Uterus (tissue), 2 donors: ENCODE results near the gene PYGB.

Experiments
- CTCF ChIP-seq, 4 experiments: fragments of 200-600 bp in 2 of 4; fragments of 450-650 bp in 2 of 4; sonication (generic) in 2 of 4; IDR thresholded peaks; one replicate each; pipeline ENCODE4 v1.5.1; 2016 to 2019; ENCODE audit warnings: antibody characterized with exemption in 4 of 4, mild to moderate bottlenecking in 2 of 4, moderate library complexity in 1 of 4
- POLR2A ChIP-seq, 2 donors: fragments of 450-650 bp; IDR thresholded peaks; one replicate each; pipeline ENCODE4 v1.6.1; 2016; ENCODE audit warnings: antibody characterized with exemption in 2 of 2, mild to moderate bottlenecking in 1 of 2, moderate library complexity in 1 of 2

- TF ChIP-seq POLR2A (IDR thresholded peaks at IDR 0.05) (no peak), CTCF (IDR thresholded peaks at IDR 0.05) (no peak)
Measured at GRCh38 chr20:25310921-25311728, 63.2 kb downstream of the PYGB start.
